A549 (cell line): ENCODE data around the gene CTNNA1. TPM values are rescaled to one million over a fixed set of nuclear protein-coding genes. Genes with fewer than 3 reads are reported as not detected.

Source experiments
- ATAC-seq, 2 experiments: fragments of 200-7000 bp in 1 of 2; fragments of >200 bp in 1 of 2; cut with Nextera tagmentation in 1 of 2; cut with Tn5 transposase in 1 of 2; 3 replicates each; pipeline versions ENCODE4 v1.8.0 to v1.9.1; 2018 to 2020; ENCODE audit warnings: mild to moderate bottlenecking in 1 of 2, moderate library complexity in 1 of 2
- CTCF ChIA-PET: fragments of 300-600 bp; sonication (Branson Sonifier 250); formaldehyde crosslinking; extraction: SDS; loops from one replicate; lab custom pipeline; 2021; ENCODE audit warnings: antibody characterized with exemption, inconsistent platforms; lab: Yijun Ruan, JAX
- POLR2A ChIA-PET: fragments of 350-600 bp; formaldehyde crosslinking; extraction: SDS; loops from one replicate; lab custom pipeline; 2021; ENCODE audit warnings: antibody characterized with exemption, inconsistent platforms; lab: Yijun Ruan, JAX
- DNase-seq, 2 experiments: peaks; one replicate each; pipeline versions ENCODE4 v3.0.0 to v3.0.0-alpha.2; 2011 to 2016; ENCODE audit warnings: low read depth in 1 of 2, low spot score in 1 of 2
- FAIRE-seq: peaks from 2 replicates; lab custom pipeline; 2011; peaks lifted over from hg19 to GRCh38; lab: Jason Lieb, UNC
- H3K27ac ChIP-seq, 2 experiments: fragments of >200 bp; sonication (Bioruptor Twin); formaldehyde crosslinking; 3 replicates each; pipeline ENCODE4 v1.5.1; 2016 to 2017
- H3K4me1 ChIP-seq: fragments of >200 bp; sonication (Bioruptor Twin); formaldehyde crosslinking; 3 replicates; pipeline ENCODE4 v1.6.1; 2016
- H3K4me2 ChIP-seq: fragments of >200 bp; sonication (Bioruptor Twin); formaldehyde crosslinking; 3 replicates; pipeline ENCODE4 v1.6.1; 2016
- H3K4me3 ChIP-seq: fragments of >200 bp; sonication (Bioruptor Twin); formaldehyde crosslinking; 3 replicates; pipeline ENCODE4 v1.5.1; 2016
- H3K9me3 ChIP-seq: fragments of >200 bp; sonication (Bioruptor Twin); formaldehyde crosslinking; 3 replicates; pipeline ENCODE4 v1.6.1; 2016
- BCL3 ChIP-seq: fragments of >200 bp; sonication (Bioruptor Twin); formaldehyde crosslinking; IDR thresholded peaks from 3 replicates; pipeline ENCODE4 v1.6.1; 2016
- BHLHE40 ChIP-seq: IDR thresholded peaks from 2 replicates; pipeline ENCODE4 v1.6.1; 2012; ENCODE audit warnings: low read depth, low read length, inconsistent platforms
- CBX2 ChIP-seq: fragments of 200-600 bp; sonication (generic); IDR thresholded peaks from 2 replicates; pipeline ENCODE4 v1.6.1; 2016; ENCODE audit warnings: low read depth, mild to moderate bottlenecking, borderline replicate concordance
- CBX8 ChIP-seq: fragments of 200-600 bp; sonication (generic); IDR thresholded peaks from 2 replicates; pipeline ENCODE4 v1.6.1; 2016
- CEBPB ChIP-seq, 2 experiments: fragments of >200 bp in 1 of 2; sonication (Bioruptor Twin) in 1 of 2; formaldehyde crosslinking in 1 of 2; IDR thresholded peaks; 2 replicates each; pipeline ENCODE4 v1.6.1; 2012 to 2016
- CHD4 ChIP-seq: fragments of 200-600 bp; sonication (generic); IDR thresholded peaks from 2 replicates; pipeline ENCODE4 v1.6.1; 2016; ENCODE audit warnings: antibody characterized with exemption, mild to moderate bottlenecking, borderline replicate concordance
- CTCF ChIP-seq: fragments of >200 bp; sonication (Bioruptor Twin); formaldehyde crosslinking; IDR thresholded peaks from 3 replicates; pipeline ENCODE4 v1.5.1; 2016
- E2F6 ChIP-seq: IDR thresholded peaks from 2 replicates; pipeline ENCODE4 v1.6.1; 2012; ENCODE audit warnings: low read depth, borderline replicate concordance
- ELK1 ChIP-seq: fragments of 150-350 bp; IDR thresholded peaks from 2 replicates; pipeline ENCODE4 v1.6.1; 2014; ENCODE audit warnings: low read depth, mild to moderate bottlenecking, low read length
- ESRRA ChIP-seq: fragments of 150-350 bp; IDR thresholded peaks from 2 replicates; pipeline ENCODE4 v1.6.1; 2014; ENCODE audit warnings: mild to moderate bottlenecking, low read length, borderline replicate concordance
- HOXA7 ChIP-seq: fragments of 250-450 bp; sonication (Bioruptor Pico); IDR thresholded peaks from 2 replicates; pipeline ENCODE4 v1.5.0; 2020; ENCODE audit warnings: mild to moderate bottlenecking, moderate library complexity
- KDM1A ChIP-seq: fragments of 200-600 bp; sonication (generic); IDR thresholded peaks from 2 replicates; pipeline ENCODE4 v1.6.1; 2016; ENCODE audit warnings: low read depth, mild to moderate bottlenecking
- KDM5A ChIP-seq: fragments of 200-600 bp; sonication (generic); IDR thresholded peaks from 2 replicates; pipeline ENCODE4 v1.6.1; 2016; ENCODE audit warnings: antibody characterized with exemption, mild to moderate bottlenecking
- MAZ ChIP-seq: fragments of 150-350 bp; IDR thresholded peaks from 2 replicates; pipeline ENCODE4 v1.6.1; 2014; ENCODE audit warnings: antibody characterized with exemption, low read depth, low read length, borderline replicate concordance
- NFE2L2 ChIP-seq: fragments of 150-350 bp; conservative IDR thresholded peaks from 2 replicates; pipeline ENCODE4 v1.6.1; 2014; ENCODE audit warnings: low read length
- PBX3 ChIP-seq: IDR thresholded peaks from 2 replicates; pipeline ENCODE4 v1.6.1; 2012
- RARB ChIP-seq: fragments of 250-450 bp; sonication (Bioruptor Pico); IDR thresholded peaks from 2 replicates; pipeline ENCODE4 v1.8.0; 2021; ENCODE audit warnings: mild to moderate bottlenecking, moderate library complexity
- RCOR1 ChIP-seq: fragments of 150-350 bp; IDR thresholded peaks from 2 replicates; pipeline ENCODE4 v1.6.1; 2014; ENCODE audit warnings: antibody characterized with exemption, low read length, low read depth
- RFX5 ChIP-seq: fragments of 450-650 bp; IDR thresholded peaks from 2 replicates; pipeline ENCODE4 v1.7.1; 2014; ENCODE audit warnings: antibody characterized with exemption, mild to moderate bottlenecking, moderate library complexity
- RNF2 ChIP-seq: fragments of 200-600 bp; sonication (generic); IDR thresholded peaks from 2 replicates; pipeline ENCODE4 v1.6.1; 2016; ENCODE audit warnings: low read depth, mild to moderate bottlenecking, antibody characterized with exemption, moderate library complexity, borderline replicate concordance
- TFCP2L1 ChIP-seq: fragments of 250-450 bp; sonication (Bioruptor Pico); IDR thresholded peaks from 2 replicates; pipeline ENCODE4 v1.5.0; 2021; ENCODE audit warnings: mild to moderate bottlenecking
- USF2 ChIP-seq: fragments of 450-650 bp; IDR thresholded peaks from 2 replicates; pipeline ENCODE4 v1.6.1; 2014; ENCODE audit warnings: antibody characterized with exemption
- ZC3H11A ChIP-seq: fragments of 450-650 bp; IDR thresholded peaks from 2 replicates; pipeline ENCODE4 v1.6.1; 2014; ENCODE audit warnings: antibody characterized with exemption, mild to moderate bottlenecking
- ZSCAN20 ChIP-seq: fragments of 250-450 bp; sonication (Bioruptor Pico); IDR thresholded peaks from 2 replicates; pipeline ENCODE4 v1.8.0; 2022; ENCODE audit warnings: mild to moderate bottlenecking, moderate library complexity
- WGBS: methylation state at CpG from one replicate; pipeline ENCODE4 v1.1.6; 2017; ENCODE audit errors: missing lambda C conversion rate; 5-methylcytosine and 5-hydroxymethylcytosine counted together
- polyA plus RNA-seq, 4 experiments: library from polyadenylated mRNA; depleted of rRNA in 3 of 4; stranded (reverse); fragments of >200 nt; fragmentation: RNase III in 1 of 4; extraction: RNeasy Plus Mini Kit Qiagen cat#74134 plus additional on column Dnase treatment in 1 of 4; gene quantifications; 2 replicates in 3 of 4; 3 replicates in 1 of 4; pipeline ENCODE4 v1.2.3, GENCODE V29; 2011 to 2017

CTNNA1 gene
- polyA plus RNA-seq, 2 of the 4 experiments (the other 2 are of a cell fraction) = 154 to 184 TPM

GRCh38 chr5:138754699-138755057 is 1.5 kb downstream of the CTNNA1 start:
- Histone ChIP-seq H3K4me1 (peaks cover 33% of the 10 kb centered on the region), H3K9me3 (no peaks in the 10 kb centered on the region), H3K27ac (peak overlapping the region; percentile 96 to 97), H3K4me3 (peak overlapping the region; percentile 91), H3K4me2 (peak overlapping the region; percentile 91)
- TF ChIP-seq CBX8 (no peak), ELK1 (no peak), RFX5 (no peak), RNF2 (no peak), USF2 (no peak), BCL3 (no peak), HOXA7 (no peak), BHLHE40 (no peak), E2F6 (no peak), PBX3 (no peak), CEBPB (IDR thresholded peaks at IDR 0.05) (no peak), CHD4 (no peak), KDM5A (no peak), ZSCAN20 (CRISPR knock-in tag) (no peak), RARB (no peak)
- POLR2A ChIA-PET = no interaction called here
- no peak for ATAC-seq
- FAIRE-seq = no peak
- WGBS = 16% methylated on average over 14 of the region's 14 CpGs
- CTCF ChIA-PET = interaction anchor here (0.7 kb wide), 1 partner anchor 18 kb away, joined by 5 read pairs; no protein-coding TSS in a partner anchor
- peak in 1 of 2 experiments; percentile 28 for DNase-seq

GRCh38 chr5:138755084-138755748 is 2.0 kb downstream of the CTNNA1 start:
- ChIA-PET CTCF (interaction anchor here (0.6 to 2.4 kb wide), 4 partner anchors 18 to 768 kb away, joined by 4 to 8 read pairs (median 4); no protein-coding TSS in a partner anchor), POLR2A (no interaction called here)
- H3K4me2 ChIP-seq = peak overlapping the region; percentile 91
- DNase-seq (no peak), ATAC-seq (no peak), FAIRE-seq (no peak)
- H3K27ac ChIP-seq = peak overlapping the region; percentile 96 to 97
- no peak for TF ChIP-seq MAZ
- no peak for TF ChIP-seq BHLHE40
- TF ChIP-seq CBX2 = no peak
- TF ChIP-seq RCOR1 = no peak
- no peak for TF ChIP-seq NFE2L2
- no peak for TF ChIP-seq CTCF
- no peak for TF ChIP-seq ZC3H11A
- no peak for TF ChIP-seq RNF2
- no peak for TF ChIP-seq ESRRA
- no peak for TF ChIP-seq E2F6
- no peak for TF ChIP-seq TFCP2L1 (CRISPR knock-in tag)
- no peak for TF ChIP-seq RARB
- TF ChIP-seq KDM1A = no peak
- H3K4me3 ChIP-seq = peak overlapping the region; percentile 91
- WGBS = 80% methylated on average over 5 of the region's 5 CpGs
- no peaks in the 10 kb centered on the region for H3K9me3 ChIP-seq
- H3K4me1 ChIP-seq = peaks cover 36% of the 10 kb centered on the region
